Measurements from ENCODE around the gene PSME2. TPM values are rescaled to one million over a fixed set of nuclear protein-coding genes. Genes with fewer than 3 reads are reported as not detected.
A peak's percentile ranks its signal among the peaks of the same experiment; 100 is the strongest.

Gene PSME2
- total RNA-seq, 1 donor from 2014 or later: 144 TPM

DNA sequence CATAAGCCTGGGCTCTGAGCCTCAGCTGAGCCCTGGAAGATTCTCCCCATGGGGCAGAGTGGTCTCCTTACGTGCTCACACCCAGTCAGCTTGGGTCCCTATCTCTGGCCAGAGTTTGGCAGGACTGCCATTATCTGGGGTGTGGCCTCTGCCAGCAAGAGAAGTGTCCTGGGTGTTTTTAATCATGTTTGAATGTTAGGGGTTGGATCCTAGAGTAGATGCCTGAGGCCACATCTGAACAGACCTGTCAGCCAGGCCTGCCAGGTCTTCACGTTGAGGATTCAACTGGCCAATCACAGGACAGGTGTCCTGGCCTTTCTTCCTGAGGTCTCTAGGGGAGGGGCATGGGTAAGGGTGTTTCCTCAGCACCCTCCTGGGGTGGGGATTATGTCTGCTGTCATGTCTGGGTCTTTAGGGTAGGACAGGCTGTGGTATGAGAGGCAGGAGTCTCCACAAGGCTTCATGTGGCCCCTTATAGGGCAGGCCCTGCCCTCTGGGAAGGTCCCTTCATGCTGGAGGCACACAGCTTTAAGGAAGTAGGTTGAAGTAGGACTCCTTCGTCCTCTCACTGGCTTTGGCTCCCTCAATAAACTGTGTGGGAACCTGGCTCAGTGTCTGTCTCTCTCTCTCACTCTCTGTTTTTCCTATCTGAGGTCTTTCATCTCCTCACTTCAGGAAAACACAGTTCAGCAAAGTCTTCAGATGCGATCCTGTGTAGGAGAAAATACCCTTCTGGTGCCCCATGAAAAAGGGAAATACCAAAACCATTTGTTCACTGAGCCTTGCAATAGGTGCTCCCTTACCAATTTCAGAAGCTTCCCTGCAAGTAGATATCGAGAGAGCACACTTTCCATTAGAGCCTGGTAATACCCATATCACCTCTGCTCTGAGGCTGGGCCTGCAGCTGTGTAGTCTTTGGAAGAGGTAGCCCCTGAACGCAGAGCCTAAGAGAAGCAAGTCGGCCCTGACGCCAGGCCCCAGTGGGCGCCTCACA is 22.7 kb downstream of the PSME2 start:
- DNase-seq (no peak), ATAC-seq (peak in 1 of 2 donors; percentile 20)
- Histone ChIP-seq H3K27me3 (ENCODE audit: low read depth) (no peaks in the 10 kb centered on the region), H3K27ac (no peak overlapping the region), H3K4me3 (no peak overlapping the region), H3K36me3 (peaks cover 61% of the 10 kb centered on the region), H3K4me1 (no peaks in the 10 kb centered on the region), H3K9me3 (no peaks in the 10 kb centered on the region)
- TF ChIP-seq, protein P1, sequence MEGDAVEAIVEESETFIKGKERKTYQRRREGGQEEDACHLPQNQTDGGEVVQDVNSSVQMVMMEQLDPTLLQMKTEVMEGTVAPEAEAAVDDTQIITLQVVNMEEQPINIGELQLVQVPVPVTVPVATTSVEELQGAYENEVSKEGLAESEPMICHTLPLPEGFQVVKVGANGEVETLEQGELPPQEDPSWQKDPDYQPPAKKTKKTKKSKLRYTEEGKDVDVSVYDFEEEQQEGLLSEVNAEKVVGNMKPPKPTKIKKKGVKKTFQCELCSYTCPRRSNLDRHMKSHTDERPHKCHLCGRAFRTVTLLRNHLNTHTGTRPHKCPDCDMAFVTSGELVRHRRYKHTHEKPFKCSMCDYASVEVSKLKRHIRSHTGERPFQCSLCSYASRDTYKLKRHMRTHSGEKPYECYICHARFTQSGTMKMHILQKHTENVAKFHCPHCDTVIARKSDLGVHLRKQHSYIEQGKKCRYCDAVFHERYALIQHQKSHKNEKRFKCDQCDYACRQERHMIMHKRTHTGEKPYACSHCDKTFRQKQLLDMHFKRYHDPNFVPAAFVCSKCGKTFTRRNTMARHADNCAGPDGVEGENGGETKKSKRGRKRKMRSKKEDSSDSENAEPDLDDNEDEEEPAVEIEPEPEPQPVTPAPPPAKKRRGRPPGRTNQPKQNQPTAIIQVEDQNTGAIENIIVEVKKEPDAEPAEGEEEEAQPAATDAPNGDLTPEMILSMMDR (IDR thresholded peaks at IDR 0.05): no peak
- intact Hi-C loops (cut with DNase I): no loop called here

DNA sequence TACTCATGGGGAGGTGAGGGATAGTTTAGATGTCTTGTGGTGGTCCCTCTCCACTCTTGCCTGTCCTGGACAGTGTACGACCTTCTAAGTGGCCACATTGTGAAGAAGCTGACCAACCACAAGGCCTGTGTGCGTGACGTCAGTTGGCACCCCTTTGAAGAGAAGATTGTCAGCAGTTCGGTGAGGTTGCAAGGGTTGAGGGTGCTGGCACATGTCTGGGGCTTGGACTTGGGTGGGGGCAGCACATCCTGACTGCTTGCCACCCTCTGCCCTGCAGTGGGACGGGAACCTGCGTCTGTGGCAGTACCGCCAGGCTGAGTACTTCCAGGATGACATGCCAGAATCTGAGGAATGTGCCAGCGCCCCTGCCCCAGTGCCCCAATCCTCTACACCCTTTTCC is 23.5 kb downstream of the PSME2 start:
- H3K27ac ChIP-seq: no peak overlapping the region
- TF ChIP-seq, protein P1 (IDR thresholded peaks at IDR 0.05): no peak
- DNase-seq: no peak
- no peaks in the 10 kb centered on the region for H3K9me3 ChIP-seq
- no peaks in the 10 kb centered on the region for H3K4me1 ChIP-seq
- H3K4me3 ChIP-seq: no peak overlapping the region
- intact Hi-C loops (cut with DNase I): no loop called here
- no peaks in the 10 kb centered on the region for H3K27me3 ChIP-seq (ENCODE audit: low read depth)
- peaks cover 69% of the 10 kb centered on the region for H3K36me3 ChIP-seq
- no peak for ATAC-seq

DNA sequence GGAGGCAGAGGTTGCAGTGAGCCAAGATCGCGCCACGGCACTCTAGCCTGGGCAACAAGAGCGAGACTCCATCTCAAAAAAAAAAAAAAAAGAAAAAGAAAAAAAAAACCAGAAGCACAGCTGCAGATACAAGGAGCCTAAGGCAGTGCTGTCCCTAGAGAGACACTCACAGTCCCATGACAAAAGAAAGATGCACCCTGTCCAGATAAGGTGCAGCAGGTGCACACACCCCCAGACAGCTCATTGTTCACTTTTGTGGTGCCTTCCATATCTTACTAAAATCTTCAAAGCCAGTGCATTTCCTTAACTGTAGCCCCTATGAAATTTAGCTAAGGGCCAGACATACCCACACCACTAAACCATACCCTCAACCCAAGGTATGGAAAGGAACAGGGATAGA is 24.0 kb downstream of the PSME2 start:
- TF ChIP-seq, protein P1 (IDR thresholded peaks at IDR 0.05): no peak
- Histone ChIP-seq H3K36me3 (peaks cover 74% of the 10 kb centered on the region), H3K27me3 (ENCODE audit: low read depth) (no peaks in the 10 kb centered on the region), H3K27ac (no peak overlapping the region), H3K4me3 (no peak overlapping the region), H3K9me3 (no peaks in the 10 kb centered on the region), H3K4me1 (no peaks in the 10 kb centered on the region)
- no peak for ATAC-seq
- no peak for DNase-seq
- intact Hi-C loops (cut with DNase I): no loop called here

DNA sequence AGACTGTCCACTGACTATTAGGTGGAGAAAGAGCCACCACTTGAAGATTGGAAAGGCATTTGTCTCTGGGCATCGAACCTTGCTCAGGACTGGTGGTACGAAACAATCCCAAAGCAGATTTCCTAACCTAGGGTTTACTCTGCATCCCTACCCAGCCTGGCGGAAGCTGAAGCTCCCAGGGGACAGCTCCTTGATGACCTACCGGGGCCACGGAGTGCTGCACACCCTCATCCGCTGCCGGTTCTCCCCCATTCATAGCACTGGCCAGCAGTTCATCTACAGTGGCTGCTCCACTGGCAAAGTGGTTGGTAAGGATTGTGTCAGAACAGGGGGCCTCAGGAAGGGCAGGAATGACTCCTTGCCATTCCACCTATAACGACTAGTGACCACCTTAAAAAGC is 25.2 kb downstream of the PSME2 start:
- H3K9me3 ChIP-seq: no peaks in the 10 kb centered on the region
- TF ChIP-seq, protein P1 (IDR thresholded peaks at IDR 0.05): no peak
- H3K4me3 ChIP-seq: no peak overlapping the region
- no peaks in the 10 kb centered on the region for H3K27me3 ChIP-seq (ENCODE audit: low read depth)
- ATAC-seq (no peak), DNase-seq (no peak)
- peaks cover 10% of the 10 kb centered on the region for H3K4me1 ChIP-seq
- intact Hi-C loops (cut with DNase I): no loop called here
- no peak overlapping the region for H3K27ac ChIP-seq
- H3K36me3 ChIP-seq: peaks cover 84% of the 10 kb centered on the region

DNA sequence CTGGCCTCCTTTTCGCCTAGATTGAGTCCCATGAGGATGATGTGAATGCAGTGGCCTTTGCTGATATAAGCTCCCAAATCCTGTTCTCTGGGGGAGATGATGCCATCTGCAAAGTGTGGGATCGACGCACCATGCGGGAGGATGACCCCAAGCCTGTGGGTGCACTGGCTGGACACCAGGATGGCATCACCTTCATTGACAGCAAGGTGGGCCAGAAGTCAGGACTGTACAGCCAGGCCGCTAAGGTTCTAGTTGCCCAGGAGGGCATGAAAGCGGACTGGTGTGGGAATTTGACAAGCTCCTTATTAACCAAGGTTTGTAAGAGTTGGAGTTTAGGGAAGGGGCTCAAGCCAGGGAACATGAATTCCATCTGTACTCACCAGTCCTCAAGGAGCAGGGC is 26.7 kb downstream of the PSME2 start:
- intact Hi-C loops (cut with DNase I): no loop called here
- ATAC-seq: no peak
- DNase-seq: no peak
- Histone ChIP-seq H3K4me3 (no peak overlapping the region), H3K27me3 (ENCODE audit: low read depth) (no peaks in the 10 kb centered on the region), H3K4me1 (peaks cover 20% of the 10 kb centered on the region), H3K27ac (no peak overlapping the region), H3K9me3 (no peaks in the 10 kb centered on the region), H3K36me3 (peaks cover 82% of the 10 kb centered on the region)
- TF ChIP-seq, protein P1 (IDR thresholded peaks at IDR 0.05): no peak
